Bronchus fibroblast of lung (primary cell): ENCODE results near the gene MORN5. TPM values are rescaled to one million over a fixed set of nuclear protein-coding genes. Genes with fewer than 3 reads are reported as not detected.

ENCODE experiments used
- total RNA-seq: library from RNA; depleted of rRNA; stranded (reverse); fragments of >200 nt; gene quantifications from 2 replicates; pipeline ENCODE4 v1.2.3, GENCODE V29; 2015

The MORN5 gene
- not detected in 2 replicates for total RNA-seq

DNA sequence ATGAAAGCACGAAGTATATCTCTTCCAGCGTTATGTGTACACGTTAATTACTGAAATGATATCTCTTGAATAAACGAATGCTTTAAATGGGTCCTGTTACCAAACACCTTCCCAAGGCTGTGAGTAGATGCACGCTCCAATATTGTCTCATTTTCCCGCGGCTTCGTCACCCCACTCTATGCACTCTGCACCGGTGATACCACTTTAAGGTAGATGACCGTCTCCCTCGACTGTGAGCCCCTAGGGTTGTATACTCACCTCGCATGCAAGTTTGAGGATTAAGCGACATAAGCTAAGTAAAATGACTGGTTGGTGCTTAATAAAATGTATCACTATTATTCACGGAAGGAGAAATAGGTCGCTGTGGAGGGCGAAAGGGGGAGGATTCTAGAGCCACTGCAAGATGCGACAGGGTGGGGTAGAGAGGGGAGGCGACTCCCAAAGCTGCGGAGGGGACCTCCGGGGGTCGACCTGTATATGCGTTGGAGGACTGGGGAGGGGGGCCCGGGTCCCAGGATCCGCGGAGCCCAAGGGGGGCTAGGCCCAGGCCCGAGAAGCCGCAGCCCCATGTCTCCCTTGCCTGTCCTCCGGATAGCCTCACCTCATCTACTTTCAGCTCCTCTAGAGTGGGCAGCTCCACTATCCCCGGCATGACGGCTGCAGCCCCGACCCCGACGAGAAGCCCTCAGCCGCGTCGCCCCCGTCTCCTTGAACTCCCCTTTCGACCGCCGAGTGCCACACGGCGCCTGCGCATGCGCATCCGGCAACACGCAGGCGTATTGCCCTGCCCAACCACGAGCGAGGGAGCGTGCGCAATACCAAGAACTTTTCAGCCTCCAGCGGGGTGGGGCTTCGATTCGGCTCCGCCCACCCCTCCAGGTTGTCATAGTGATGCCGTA is at the start of gene MORN5, which contains the start of gene NDUFA8:
MORN5 (plus strand) TSS at position 883 of the 899 bp plus-strand sequence. CDS start 65 bp downstream, outside the sequence.
NDUFA8 (minus strand) TSS at position 754 of the 899 bp plus-strand sequence; CDS start at position 652, 102 bp downstream.

DNA sequence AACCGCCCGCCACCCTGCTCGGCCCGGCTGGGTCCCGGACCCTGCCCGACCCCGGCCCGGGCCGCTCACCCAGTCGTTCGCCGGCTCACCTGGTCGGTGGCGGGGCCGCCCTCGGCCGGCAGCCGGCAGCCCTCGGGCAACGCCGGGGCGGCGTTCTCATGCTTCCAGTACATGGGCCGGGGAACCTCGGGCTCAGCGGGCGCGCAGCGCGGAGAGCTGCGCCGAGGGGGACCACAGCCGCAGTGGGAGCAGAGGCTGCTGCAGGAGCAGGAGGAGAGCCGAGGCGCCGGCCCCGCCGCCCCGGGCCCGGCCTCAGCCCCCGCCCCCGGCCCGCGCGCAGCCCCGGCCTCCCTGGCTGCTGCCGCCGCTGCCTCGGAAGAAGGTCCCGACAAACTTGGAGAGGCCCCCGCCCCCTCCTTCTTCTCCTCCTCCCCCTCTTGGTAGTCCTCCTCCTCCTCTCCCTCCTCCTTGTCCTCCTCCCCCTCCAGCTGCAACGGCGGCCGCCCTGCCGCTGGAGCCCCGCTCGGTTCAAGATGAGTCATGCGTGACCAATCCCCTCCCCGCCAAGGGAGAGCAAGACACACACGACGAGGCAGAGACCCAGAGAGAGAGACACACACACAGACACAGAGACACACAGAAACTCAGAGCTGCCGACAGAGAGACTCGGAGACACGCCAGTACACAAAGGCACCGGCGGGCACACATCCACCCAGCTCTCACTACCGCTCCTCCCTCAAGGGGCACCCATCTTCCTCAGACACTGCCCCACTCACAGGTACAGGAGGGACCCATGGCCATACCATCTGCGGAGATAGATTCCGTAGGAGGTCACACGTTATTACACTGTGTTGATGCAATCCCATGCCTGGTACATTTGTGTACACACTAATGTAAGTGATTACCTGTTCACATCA is 69.1 kb downstream of the MORN5 start, which contains the start of gene LHX6:
LHX6 (minus strand) TSS at position 390 of the 917 bp plus-strand sequence; CDS start at position 173, 217 bp downstream.

Other genes with a start within 250 kb of the MORN5 start
- gene TTLL11, start 66.6 kb upstream of the MORN5 start, total RNA-seq = 3.7 TPM in 2 replicates
- gene NDUFA8, start 129 bp upstream of the MORN5 start, total RNA-seq = 52.3 and 60.0 TPM in 2 replicates
- gene LHX6, start 69.0 kb downstream of the MORN5 start, total RNA-seq = not detected in 2 replicates
- gene RBM18, start 104.9 kb downstream of the MORN5 start, total RNA-seq = 6.2 and 6.4 TPM in 2 replicates
- gene MRRF, start 105.0 kb downstream of the MORN5 start, total RNA-seq = 36.0 and 36.3 TPM in 2 replicates
- gene PTGS1, start 211.1 kb downstream of the MORN5 start, total RNA-seq = 51.6 and 55.0 TPM in 2 replicates